Kidney (tissue), 14 donors: ENCODE data around the gene SHBG. TPM values are rescaled to one million over a fixed set of nuclear protein-coding genes. Genes with fewer than 3 reads are reported as not detected.

Experiments
- DNase-seq, 5 donors: peaks; one replicate each; pipeline ENCODE4 v3.0.0-alpha.2; 2013 to 2020
- FAIRE-seq: peaks from 2 replicates; lab custom pipeline; 2012; peaks lifted over from hg19 to GRCh38; lab: Jason Lieb, UNC
- H3K27ac ChIP-seq, 2 donors: one replicate each; pipeline ENCODE4 v1.7.0; 2013; ENCODE audit warnings: low read depth in 2 of 2, low read length in 2 of 2, inconsistent platforms in 1 of 2
- H3K27me3 ChIP-seq: one replicate; pipeline ENCODE4 v1.7.1; 2013; ENCODE audit warnings: low read length, inconsistent platforms; ENCODE audit not compliant: control insufficient read depth, insufficient read depth
- H3K36me3 ChIP-seq, 3 donors: one replicate each; pipeline versions ENCODE4 v1.7.0 to v1.7.1; 2013; ENCODE audit warnings: low read length in 3 of 3, control low read depth in 1 of 3, inconsistent platforms in 1 of 3; ENCODE audit not compliant: insufficient read depth in 3 of 3, control insufficient read depth in 2 of 3
- H3K4me1 ChIP-seq, 3 donors: one replicate each; pipeline versions ENCODE4 v1.7.0 to v1.7.1; 2013; ENCODE audit warnings: low read length in 3 of 3, inconsistent platforms in 1 of 3, low read depth in 1 of 3; ENCODE audit not compliant: control insufficient read depth in 2 of 3, insufficient read depth in 2 of 3
- H3K4me3 ChIP-seq, 3 donors: one replicate each; pipeline versions ENCODE4 v1.7.0 to v1.8.1; 2013; ENCODE audit warnings: low read length in 3 of 3, control low read depth in 1 of 3, inconsistent platforms in 1 of 3
- H3K9ac ChIP-seq, 3 donors: one replicate each; pipeline versions ENCODE4 v1.7.0 to v1.7.1; 2013; ENCODE audit warnings: low read length in 3 of 3, control low read depth in 1 of 3, inconsistent platforms in 1 of 3
- H3K9me3 ChIP-seq, 3 donors: one replicate each; pipeline versions ENCODE4 v1.7.0 to v1.7.1; 2013; ENCODE audit warnings: low read length in 3 of 3, control low read depth in 1 of 3, inconsistent platforms in 1 of 3; ENCODE audit not compliant: control insufficient read depth in 2 of 3, insufficient read depth in 1 of 3
- intact Hi-C: fragments of 100-400 bp; cut with DNase I; formaldehyde crosslinking; loops from one replicate; pipeline ENCODE4 v1.11.1; 2022
- polyA plus RNA-seq: library from polyadenylated mRNA; stranded (reverse); fragments of 350-450 nt; fragmentation: Illumina TruSeq; extraction: RNeasy Lipid Tissue Mini Kit (QIAGEN cat#74804); gene quantifications from one replicate; pipeline ENCODE4 v1.2.3, GENCODE V29; 2014; ENCODE audit warnings: low read depth, low replicate concordance; ENCODE audit not compliant: insufficient read depth
- total RNA-seq: library from RNA; stranded (reverse); fragmentation: NEBNext Ultra II Directional; extraction: Animal tissue kit (Norgen Biotek cat#: 25700); gene quantifications from one replicate; pipeline ENCODE4 v1.2.1, GENCODE V29; 2021
- TF ChIP-seq, protein P1 (sequence below): IDR thresholded peaks from 3 replicates; pipeline ENCODE4 v1.5.1; 2012; ENCODE audit warnings: mild to moderate bottlenecking, moderate library complexity, borderline replicate concordance; ENCODE audit not compliant: insufficient read depth; ENCODE audit errors: extremely low read depth
- donor health status: control.
- donor health status: control.
- donor health status: control.
- donor health status: control.
- donor health status: control.
- donor health status: DM: yes; HTN: yes; CAD: no.
- donor health status: Normal renal cell carcinoma (clear cell type).

The SHBG gene
- total and polyA plus RNA-seq, 2 donors from 2014 or later: 0.57 to 4.6 TPM

DNA sequence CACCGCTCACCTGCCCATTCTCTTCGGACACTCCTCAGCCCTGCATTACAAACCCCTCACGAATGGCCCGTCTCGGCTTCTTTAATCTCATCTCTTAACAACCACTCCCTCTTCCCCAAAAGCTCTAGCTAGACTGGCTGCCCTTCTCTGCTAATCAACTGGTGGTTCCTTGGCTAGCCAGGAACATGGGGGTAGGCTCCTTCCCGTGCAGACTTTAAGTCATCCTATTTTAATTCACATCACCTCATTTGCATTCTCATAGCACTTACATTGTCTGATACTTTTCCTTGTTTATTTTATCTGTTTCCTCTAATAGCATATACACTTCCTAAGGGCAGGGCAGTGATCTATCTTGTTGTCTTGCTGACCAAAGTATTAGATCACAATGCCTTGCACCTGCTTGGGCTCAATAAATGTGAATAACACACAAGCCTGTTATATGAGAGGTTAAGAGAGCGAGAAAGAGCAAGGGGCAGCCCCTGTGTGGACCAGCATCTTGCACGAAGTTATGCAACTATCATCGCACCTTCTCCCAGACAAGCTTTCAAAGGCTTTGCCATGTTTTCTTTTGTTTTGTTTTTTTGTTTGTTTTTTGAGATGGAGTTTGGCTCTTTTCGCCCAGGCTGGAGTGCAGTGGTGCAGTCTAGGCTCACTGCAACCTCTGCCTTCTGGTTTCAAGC is 47.6 kb downstream of the SHBG start:
- FAIRE-seq (no peak), DNase-seq (no peak)
- Histone ChIP-seq H3K9me3 (peaks cover 1 to 8% (median 3%) of the 10 kb centered on the region in 3 donors), H3K4me1 (no peaks in the 10 kb centered on the region), H3K9ac (no peak overlapping the region), H3K27ac (no peak overlapping the region), H3K4me3 (no peak overlapping the region), H3K36me3 (peaks cover 6 to 18% (median 12%) of the 10 kb centered on the region in 3 donors), H3K27me3 (no peaks in the 10 kb centered on the region)
- intact Hi-C loops: no loop called here
- TF ChIP-seq, protein P1, sequence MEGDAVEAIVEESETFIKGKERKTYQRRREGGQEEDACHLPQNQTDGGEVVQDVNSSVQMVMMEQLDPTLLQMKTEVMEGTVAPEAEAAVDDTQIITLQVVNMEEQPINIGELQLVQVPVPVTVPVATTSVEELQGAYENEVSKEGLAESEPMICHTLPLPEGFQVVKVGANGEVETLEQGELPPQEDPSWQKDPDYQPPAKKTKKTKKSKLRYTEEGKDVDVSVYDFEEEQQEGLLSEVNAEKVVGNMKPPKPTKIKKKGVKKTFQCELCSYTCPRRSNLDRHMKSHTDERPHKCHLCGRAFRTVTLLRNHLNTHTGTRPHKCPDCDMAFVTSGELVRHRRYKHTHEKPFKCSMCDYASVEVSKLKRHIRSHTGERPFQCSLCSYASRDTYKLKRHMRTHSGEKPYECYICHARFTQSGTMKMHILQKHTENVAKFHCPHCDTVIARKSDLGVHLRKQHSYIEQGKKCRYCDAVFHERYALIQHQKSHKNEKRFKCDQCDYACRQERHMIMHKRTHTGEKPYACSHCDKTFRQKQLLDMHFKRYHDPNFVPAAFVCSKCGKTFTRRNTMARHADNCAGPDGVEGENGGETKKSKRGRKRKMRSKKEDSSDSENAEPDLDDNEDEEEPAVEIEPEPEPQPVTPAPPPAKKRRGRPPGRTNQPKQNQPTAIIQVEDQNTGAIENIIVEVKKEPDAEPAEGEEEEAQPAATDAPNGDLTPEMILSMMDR: no peak

Other genes starting within 250 kb of the SHBG start
- gene TNK1, start 249.0 kb upstream of the SHBG start, total RNA-seq: 9.3 TPM
- gene TNK1, start 249.0 kb upstream of the SHBG start, polyA plus RNA-seq: 7.6 TPM
- gene PLSCR3, start 235.6 kb upstream of the SHBG start, total RNA-seq: 35.0 TPM
- gene PLSCR3, start 235.6 kb upstream of the SHBG start, polyA plus RNA-seq: 26.4 TPM
- 55.8 TPM for gene TMEM256, start 226.0 kb upstream of the SHBG start, total RNA-seq
- 389 TPM for gene TMEM256, start 226.0 kb upstream of the SHBG start, polyA plus RNA-seq
- 23.4 TPM for gene NLGN2, start 222.3 kb upstream of the SHBG start, total RNA-seq
- 7.3 TPM for gene NLGN2, start 222.3 kb upstream of the SHBG start, polyA plus RNA-seq
- gene SPEM1, start 209.8 kb upstream of the SHBG start, total RNA-seq: not detected
- gene SPEM1, start 209.8 kb upstream of the SHBG start, polyA plus RNA-seq: not detected
- gene SPEM2, start 204.5 kb upstream of the SHBG start, total RNA-seq: not detected
- not detected for gene SPEM2, start 204.5 kb upstream of the SHBG start, polyA plus RNA-seq
- gene SPEM3, start 201.3 kb upstream of the SHBG start, total RNA-seq: not detected
- not detected for gene SPEM3, start 201.3 kb upstream of the SHBG start, polyA plus RNA-seq
- gene TMEM102, start 194.7 kb upstream of the SHBG start, total RNA-seq: 10.0 TPM
- 10.0 TPM for gene TMEM102, start 194.7 kb upstream of the SHBG start, polyA plus RNA-seq
- gene FGF11, start 190.6 kb upstream of the SHBG start, total RNA-seq: 1.4 TPM
- gene FGF11, start 190.6 kb upstream of the SHBG start, polyA plus RNA-seq: 7.7 TPM
- gene CHRNB1, start 185.1 kb upstream of the SHBG start, total RNA-seq: 11.9 TPM
- 19.3 TPM for gene CHRNB1, start 185.1 kb upstream of the SHBG start, polyA plus RNA-seq
- 64.8 TPM for gene ZBTB4, start 150.5 kb upstream of the SHBG start, total RNA-seq
- gene ZBTB4, start 150.5 kb upstream of the SHBG start, polyA plus RNA-seq: 23.2 TPM
- gene SLC35G6, start 148.7 kb upstream of the SHBG start, total RNA-seq: not detected
- not detected for gene SLC35G6, start 148.7 kb upstream of the SHBG start, polyA plus RNA-seq
- 133 TPM for gene POLR2A, start 145.8 kb upstream of the SHBG start, total RNA-seq
- 18.6 TPM for gene POLR2A, start 145.8 kb upstream of the SHBG start, polyA plus RNA-seq
- 48.0 TPM for gene TNFSF12, start 81.1 kb upstream of the SHBG start, total RNA-seq
- gene TNFSF12, start 81.1 kb upstream of the SHBG start, polyA plus RNA-seq: 61.8 TPM
- 99.2 TPM for gene TNFSF13, start 71.4 kb upstream of the SHBG start, total RNA-seq
- gene TNFSF13, start 71.4 kb upstream of the SHBG start, polyA plus RNA-seq: 68.6 TPM
- gene SENP3, start 68.2 kb upstream of the SHBG start, total RNA-seq: 43.5 TPM
- gene SENP3, start 68.2 kb upstream of the SHBG start, polyA plus RNA-seq: 50.3 TPM
- 92.6 TPM for gene CD68, start 50.5 kb upstream of the SHBG start, total RNA-seq
- 38.3 TPM for gene CD68, start 50.5 kb upstream of the SHBG start, polyA plus RNA-seq
- gene MPDU1, start 46.3 kb upstream of the SHBG start, total RNA-seq: 54.2 TPM
- gene MPDU1, start 46.3 kb upstream of the SHBG start, polyA plus RNA-seq: 145 TPM
- gene SOX15, start 40.0 kb upstream of the SHBG start, total RNA-seq: 0.88 TPM
- gene SOX15, start 40.0 kb upstream of the SHBG start, polyA plus RNA-seq: 0.80 TPM
- 29.3 TPM for gene FXR2, start 15.2 kb upstream of the SHBG start, total RNA-seq
- gene FXR2, start 15.2 kb upstream of the SHBG start, polyA plus RNA-seq: 59.2 TPM
- 74.7 TPM for gene SAT2, start 2.3 kb upstream of the SHBG start, total RNA-seq
- 430 TPM for gene SAT2, start 2.3 kb upstream of the SHBG start, polyA plus RNA-seq
- 7.6 TPM for gene ATP1B2, start 20.8 kb downstream of the SHBG start, total RNA-seq
- 12.8 TPM for gene ATP1B2, start 20.8 kb downstream of the SHBG start, polyA plus RNA-seq
- gene TP53, start 57.4 kb downstream of the SHBG start, total RNA-seq: 66.9 TPM
- gene TP53, start 57.4 kb downstream of the SHBG start, polyA plus RNA-seq: 14.8 TPM
- 6.5 TPM for gene WRAP53, start 58.3 kb downstream of the SHBG start, total RNA-seq
- gene WRAP53, start 58.3 kb downstream of the SHBG start, polyA plus RNA-seq: 10.8 TPM
- gene EFNB3, start 75.1 kb downstream of the SHBG start, total RNA-seq: 3.5 TPM
- 2.3 TPM for gene EFNB3, start 75.1 kb downstream of the SHBG start, polyA plus RNA-seq
- gene DNAH2, start 87.6 kb downstream of the SHBG start, total RNA-seq: 0.66 TPM
- 0.17 TPM for gene DNAH2, start 87.6 kb downstream of the SHBG start, polyA plus RNA-seq
- 32.3 TPM for gene KDM6B, start 204.1 kb downstream of the SHBG start, total RNA-seq
- gene KDM6B, start 204.1 kb downstream of the SHBG start, polyA plus RNA-seq: 3.9 TPM
- gene TMEM88, start 224.9 kb downstream of the SHBG start, total RNA-seq: 17.6 TPM
- 59.8 TPM for gene TMEM88, start 224.9 kb downstream of the SHBG start, polyA plus RNA-seq
- gene NAA38, start 227.4 kb downstream of the SHBG start, total RNA-seq: 69.6 TPM
- gene NAA38, start 227.4 kb downstream of the SHBG start, polyA plus RNA-seq: 246 TPM
- gene CYB5D1, start 227.9 kb downstream of the SHBG start, total RNA-seq: 20.4 TPM
- 14.3 TPM for gene CYB5D1, start 227.9 kb downstream of the SHBG start, polyA plus RNA-seq